ENCODE measurements around the gene CYP2A7.
A peak's percentile ranks its signal among the peaks of the same experiment; 100 is the strongest.
"Not testable (repeated sequence)": the region's sequence is repeated elsewhere in the genome, so short reads cannot be mapped to it uniquely, and the experiment has no call there.

The CYP2A7 gene

GRCh38 chr19:40842012-40842411 is 40.0 kb downstream of the CYP2A7 start:
- DNase-seq (ENCODE audit: low spot score): not testable (repeated sequence)

GRCh38 chr19:40838477-40838876 is 43.6 kb downstream of the CYP2A7 start:
- not testable (repeated sequence) for DNase-seq (ENCODE audit: low spot score)

GRCh38 chr19:40836754-40837429 is 45.1 kb downstream of the CYP2A7 start:
- DNase-seq (ENCODE audit: low spot score): no peak

GRCh38 chr19:40833728-40834533 is 48.1 kb downstream of the CYP2A7 start:
- peak; percentile 36 for DNase-seq (ENCODE audit: low spot score)

- DNase-seq (ENCODE audit: low spot score): not testable (repeated sequence)
These were observed 49.6 kb downstream of the CYP2A7 start for GRCh38 chr19:40832431-40832790.

- DNase-seq (ENCODE audit: low spot score): no peak
These were observed 50.3 kb downstream of the CYP2A7 start for GRCh38 chr19:40831502-40832430.

GRCh38 chr19:40830741-40831140 is 51.3 kb downstream of the CYP2A7 start:
- not testable (repeated sequence) for DNase-seq (ENCODE audit: low spot score)

GRCh38 chr19:40829205-40829604 is 52.8 kb downstream of the CYP2A7 start:
- no peak for DNase-seq (ENCODE audit: low spot score)

- DNase-seq (ENCODE audit: low spot score): no peak
These were observed 54.4 kb downstream of the CYP2A7 start for GRCh38 chr19:40827386-40828247.

- DNase-seq (ENCODE audit: low spot score): not testable (repeated sequence)
These were observed 55.2 kb downstream of the CYP2A7 start for GRCh38 chr19:40826699-40827385.

GRCh38 chr19:40826312-40826698 is 55.7 kb downstream of the CYP2A7 start:
- not testable (repeated sequence) for DNase-seq (ENCODE audit: low spot score)

- not testable (repeated sequence) for DNase-seq (ENCODE audit: low spot score)
These were observed 56.5 kb downstream of the CYP2A7 start for GRCh38 chr19:40825460-40826095.

Data from hematopoietic multipotent progenitor cell treated with erythropoietin and hydrocortisone succinate and interleukin-3 and kit ligand, for 15 days (in vitro differentiated cells).